ENCODE measurements around the gene ABCE1. TPM values are rescaled to one million over a fixed set of nuclear protein-coding genes. Genes with fewer than 3 reads are reported as not detected.

ABCE1 gene
- total RNA-seq, 1 experiment from 2014 or later: 163 TPM

DNA sequence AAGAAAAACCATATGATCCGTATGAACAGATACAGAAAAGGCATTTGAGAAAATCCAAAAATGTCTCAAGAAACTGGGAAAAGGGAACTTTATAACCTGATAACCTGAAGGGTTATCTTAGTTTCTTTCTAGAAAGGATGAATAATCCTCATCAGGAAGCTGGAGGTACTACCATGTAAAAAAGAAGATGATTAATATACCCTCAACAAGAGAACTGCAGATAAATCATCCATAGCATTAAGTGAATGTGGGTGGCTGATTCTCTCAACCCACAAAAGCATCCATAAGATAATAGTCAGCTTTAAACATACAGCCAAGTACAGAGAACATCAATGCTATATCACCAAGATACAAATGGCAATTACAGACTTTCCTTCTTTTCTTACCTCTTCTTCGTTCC, 26.6 kb upstream of the ABCE1 start:
- no peak overlapping the region for H3K27ac ChIP-seq (ENCODE audit: low read depth, low read length, poor library complexity, severe bottlenecking)
- no peak for DNase-seq (ENCODE audit: low spot score)
- H3K4me3 ChIP-seq (ENCODE audit: low read depth, low read length, poor library complexity, severe bottlenecking): no peak overlapping the region
- H3K27me3 ChIP-seq (replicated peaks; ENCODE audit: insufficient read depth, low read depth, low read length, poor library complexity): no peaks in the 10 kb centered on the region
- H3K36me3 ChIP-seq (ENCODE audit: insufficient read depth, low read length, poor library complexity, severe bottlenecking): no peaks in the 10 kb centered on the region
- peaks cover under 1% of the 10 kb centered on the region for H3K4me1 ChIP-seq (ENCODE audit: insufficient read depth, low read length, poor library complexity, severe bottlenecking)
- ChIA-PET CTCF (no interaction called here), POLR2A (ENCODE audit: low non-redundant PET) (no interaction called here)
- no TSS peak for BruUV-seq (replicated peaks)
- H3K9me3 ChIP-seq (ENCODE audit: low read depth, low read length, poor library complexity, severe bottlenecking): no peaks in the 10 kb centered on the region
- TF ChIP-seq, protein P1, sequence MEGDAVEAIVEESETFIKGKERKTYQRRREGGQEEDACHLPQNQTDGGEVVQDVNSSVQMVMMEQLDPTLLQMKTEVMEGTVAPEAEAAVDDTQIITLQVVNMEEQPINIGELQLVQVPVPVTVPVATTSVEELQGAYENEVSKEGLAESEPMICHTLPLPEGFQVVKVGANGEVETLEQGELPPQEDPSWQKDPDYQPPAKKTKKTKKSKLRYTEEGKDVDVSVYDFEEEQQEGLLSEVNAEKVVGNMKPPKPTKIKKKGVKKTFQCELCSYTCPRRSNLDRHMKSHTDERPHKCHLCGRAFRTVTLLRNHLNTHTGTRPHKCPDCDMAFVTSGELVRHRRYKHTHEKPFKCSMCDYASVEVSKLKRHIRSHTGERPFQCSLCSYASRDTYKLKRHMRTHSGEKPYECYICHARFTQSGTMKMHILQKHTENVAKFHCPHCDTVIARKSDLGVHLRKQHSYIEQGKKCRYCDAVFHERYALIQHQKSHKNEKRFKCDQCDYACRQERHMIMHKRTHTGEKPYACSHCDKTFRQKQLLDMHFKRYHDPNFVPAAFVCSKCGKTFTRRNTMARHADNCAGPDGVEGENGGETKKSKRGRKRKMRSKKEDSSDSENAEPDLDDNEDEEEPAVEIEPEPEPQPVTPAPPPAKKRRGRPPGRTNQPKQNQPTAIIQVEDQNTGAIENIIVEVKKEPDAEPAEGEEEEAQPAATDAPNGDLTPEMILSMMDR (conservative IDR thresholded peaks at IDR 0.05; ENCODE audit: low read depth, low read length): no peak
- TF ChIP-seq EZH2 (IDR thresholded peaks at IDR 0.05; ENCODE audit: borderline replicate concordance, low read depth, low read length, poor library complexity, severe bottlenecking): no peak
- intact Hi-C loops (cut with micrococcal nuclease; ENCODE audit: unreplicated experiment): no loop called here

DNA sequence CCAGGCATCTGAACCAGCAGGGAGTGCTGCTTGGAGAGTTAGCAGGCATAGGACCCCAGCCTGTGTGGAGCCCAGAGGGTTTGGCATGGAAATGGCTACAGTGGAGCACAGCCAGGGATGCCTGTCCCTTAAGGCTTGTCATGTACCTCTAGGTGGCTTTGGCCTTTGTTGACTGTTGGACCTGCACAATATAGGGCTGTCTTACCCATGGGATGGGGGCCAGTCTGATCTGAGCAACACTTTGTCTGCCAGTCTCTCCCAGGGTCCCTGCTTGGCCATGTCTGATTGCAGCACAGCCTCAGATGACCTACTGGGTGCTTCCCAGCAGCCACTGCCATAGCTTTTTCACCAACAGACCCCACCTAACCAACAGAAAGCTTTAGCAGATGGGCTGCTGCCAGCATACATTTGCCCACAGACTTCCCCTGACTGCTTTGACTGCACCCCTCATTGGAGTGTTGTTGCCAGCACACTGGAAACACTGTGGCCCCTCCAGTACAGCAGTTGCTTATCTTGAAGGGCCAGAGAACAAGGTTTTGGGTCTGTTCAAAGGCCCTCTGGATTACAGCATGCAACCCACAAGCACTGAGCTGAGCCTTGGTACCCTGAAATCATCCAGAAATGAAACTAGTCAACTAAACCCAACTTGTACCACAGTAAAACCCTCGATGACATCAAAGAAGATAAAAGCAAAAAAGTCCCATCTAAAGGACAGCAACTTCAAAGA, 22.2 kb upstream of the ABCE1 start:
- no peak overlapping the region for H3K4me3 ChIP-seq (ENCODE audit: low read depth, low read length, poor library complexity, severe bottlenecking)
- CTCF ChIA-PET: no interaction called here
- H3K36me3 ChIP-seq (ENCODE audit: insufficient read depth, low read length, poor library complexity, severe bottlenecking): peaks cover 4% of the 10 kb centered on the region
- BruUV-seq (replicated peaks): no TSS peak
- H3K4me1 ChIP-seq (ENCODE audit: insufficient read depth, low read length, poor library complexity, severe bottlenecking): no peaks in the 10 kb centered on the region
- H3K9me3 ChIP-seq (ENCODE audit: low read depth, low read length, poor library complexity, severe bottlenecking): peaks cover 7% of the 10 kb centered on the region
- POLR2A ChIA-PET (ENCODE audit: low non-redundant PET): no interaction called here
- DNase-seq (ENCODE audit: low spot score): no peak
- intact Hi-C loops (cut with micrococcal nuclease; ENCODE audit: unreplicated experiment): no loop called here
- no peak for TF ChIP-seq EZH2 (IDR thresholded peaks at IDR 0.05; ENCODE audit: borderline replicate concordance, low read depth, low read length, poor library complexity, severe bottlenecking)
- TF ChIP-seq, protein P1 (conservative IDR thresholded peaks at IDR 0.05; ENCODE audit: low read depth, low read length): no peak
- H3K27me3 ChIP-seq (replicated peaks; ENCODE audit: insufficient read depth, low read depth, low read length, poor library complexity): no peaks in the 10 kb centered on the region
- H3K27ac ChIP-seq (ENCODE audit: low read depth, low read length, poor library complexity, severe bottlenecking): no peak overlapping the region

DNA sequence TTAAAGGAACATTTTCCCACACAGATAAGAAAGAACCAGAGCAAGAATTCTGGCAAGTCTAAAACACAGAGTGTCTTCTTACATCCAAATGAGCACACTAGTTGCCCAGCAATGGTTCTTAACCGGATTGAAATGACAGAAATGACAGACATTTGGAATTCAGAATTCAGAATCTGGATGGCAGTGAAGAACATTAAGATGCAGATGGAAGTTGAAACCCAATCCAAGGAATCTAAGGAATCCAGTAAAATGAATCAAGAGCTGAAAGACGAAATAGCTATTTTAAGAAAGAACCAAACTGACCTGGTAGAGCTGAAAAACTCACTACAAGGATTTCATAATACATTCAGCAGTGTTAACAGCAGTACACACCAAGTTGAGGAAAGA, 21.6 kb upstream of the ABCE1 start:
- no TSS peak for BruUV-seq (replicated peaks)
- TF ChIP-seq EZH2 (IDR thresholded peaks at IDR 0.05; ENCODE audit: borderline replicate concordance, low read depth, low read length, poor library complexity, severe bottlenecking): no peak
- TF ChIP-seq, protein P1 (conservative IDR thresholded peaks at IDR 0.05; ENCODE audit: low read depth, low read length): no peak
- POLR2A ChIA-PET (ENCODE audit: low non-redundant PET): no interaction called here

More for the DNA sequence above, 21.6 kb upstream of the ABCE1 start:
- H3K27ac ChIP-seq (ENCODE audit: low read depth, low read length, poor library complexity, severe bottlenecking): no peak overlapping the region
- H3K4me1 ChIP-seq (ENCODE audit: insufficient read depth, low read length, poor library complexity, severe bottlenecking): no peaks in the 10 kb centered on the region
- peaks cover 7% of the 10 kb centered on the region for H3K9me3 ChIP-seq (ENCODE audit: low read depth, low read length, poor library complexity, severe bottlenecking)
- H3K4me3 ChIP-seq (ENCODE audit: low read depth, low read length, poor library complexity, severe bottlenecking): no peak overlapping the region
- no peak for DNase-seq (ENCODE audit: low spot score)
- intact Hi-C loops (cut with micrococcal nuclease; ENCODE audit: unreplicated experiment): no loop called here
- CTCF ChIA-PET: no interaction called here
- H3K36me3 ChIP-seq (ENCODE audit: insufficient read depth, low read length, poor library complexity, severe bottlenecking): peaks cover 4% of the 10 kb centered on the region
- no peaks in the 10 kb centered on the region for H3K27me3 ChIP-seq (replicated peaks; ENCODE audit: insufficient read depth, low read depth, low read length, poor library complexity)
